Measurements from ENCODE around the gene TSPOAP1. TPM values are rescaled to one million over a fixed set of nuclear protein-coding genes. Genes with fewer than 3 reads are reported as not detected.

The TSPOAP1 gene
- total and polyA plus RNA-seq, 2 of the 13 experiments (the other 11 are each of a cell fraction or from before 2014, with no cell fraction given), result not detected

- TF ChIP-seq, protein P1, sequence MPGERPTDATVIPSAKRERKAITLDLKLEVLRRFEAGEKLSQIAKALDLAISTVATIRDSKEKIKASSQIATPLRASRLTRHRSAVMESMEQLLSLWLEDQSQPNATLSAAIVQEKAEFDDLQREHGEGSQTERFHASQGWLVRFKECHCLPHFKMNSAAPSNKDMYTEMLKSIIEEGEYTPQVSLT (CRISPR knock-in tag; IDR thresholded peaks at IDR 0.05; ENCODE audit: borderline replicate concordance, low read depth), result no peak
- TF ChIP-seq, protein P2, sequence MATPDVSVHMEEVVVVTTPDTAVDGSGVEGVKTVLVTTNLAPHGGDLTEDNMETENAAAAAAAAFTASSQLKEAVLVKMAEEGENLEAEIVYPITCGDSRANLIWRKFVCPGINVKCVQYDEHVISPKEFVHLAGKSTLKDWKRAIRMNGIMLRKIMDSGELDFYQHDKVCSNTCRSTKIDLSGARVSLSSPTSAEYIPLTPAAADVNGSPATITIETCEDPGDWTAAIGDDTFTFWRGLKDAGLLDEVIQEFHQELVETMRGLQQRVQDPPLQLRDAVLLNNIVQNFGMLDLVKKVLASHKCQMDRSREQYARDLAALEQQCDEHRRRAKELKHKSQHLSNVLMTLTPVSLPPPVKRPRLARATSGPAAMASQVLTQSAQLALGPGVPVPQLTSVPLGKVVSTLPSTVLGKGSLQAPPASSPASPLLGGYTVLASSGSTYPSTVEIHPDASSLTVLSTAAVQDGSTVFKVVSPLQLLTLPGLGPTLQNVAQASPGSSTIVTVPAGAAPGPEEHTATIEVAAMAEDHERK (CRISPR knock-in tag; IDR thresholded peaks at IDR 0.05; ENCODE audit: low read depth), result no peak
- TF ChIP-seq SUZ12 (IDR thresholded peaks at IDR 0.05; ENCODE audit: low read depth, low read length) (no peak), E2F1 (CRISPR knock-in tag; IDR thresholded peaks at IDR 0.05) (no peak), GABPA (IDR thresholded peaks at IDR 0.05; ENCODE audit: low read depth, low read length) (no peak), GABPA (CRISPR knock-in tag; IDR thresholded peaks at IDR 0.05; ENCODE audit: low read depth) (peak; percentile 40; the same call in 1 of the 2 replicates), ZNF3 (CRISPR knock-in tag; IDR thresholded peaks at IDR 0.05) (no peak), ZNF337 (CRISPR knock-in tag; IDR thresholded peaks at IDR 0.05; ENCODE audit: borderline replicate concordance, low read depth) (0 out of 2 replicates have a peak, but pooled peaks have one; percentile 37), ATF1 (CRISPR knock-in tag; IDR thresholded peaks at IDR 0.05) (no peak), GTF3A (CRISPR knock-in tag; conservative IDR thresholded peaks at IDR 0.05) (no peak), RARA (CRISPR knock-in tag; IDR thresholded peaks at IDR 0.05) (peak; percentile 64), ZNF740 (CRISPR knock-in tag; IDR thresholded peaks at IDR 0.05) (peak; percentile 84), ADNP (CRISPR knock-in tag; IDR thresholded peaks at IDR 0.05) (no peak), ZFP62 (CRISPR knock-in tag; IDR thresholded peaks at IDR 0.05) (no peak), HOXA9 (CRISPR knock-in tag; IDR thresholded peaks at IDR 0.05; ENCODE audit: borderline replicate concordance) (no peak), CC2D1A (CRISPR knock-in tag; IDR thresholded peaks at IDR 0.05) (no peak), ZNF572 (CRISPR knock-in tag; IDR thresholded peaks at IDR 0.05) (no peak)
- TF ChIP-seq, protein P3, sequence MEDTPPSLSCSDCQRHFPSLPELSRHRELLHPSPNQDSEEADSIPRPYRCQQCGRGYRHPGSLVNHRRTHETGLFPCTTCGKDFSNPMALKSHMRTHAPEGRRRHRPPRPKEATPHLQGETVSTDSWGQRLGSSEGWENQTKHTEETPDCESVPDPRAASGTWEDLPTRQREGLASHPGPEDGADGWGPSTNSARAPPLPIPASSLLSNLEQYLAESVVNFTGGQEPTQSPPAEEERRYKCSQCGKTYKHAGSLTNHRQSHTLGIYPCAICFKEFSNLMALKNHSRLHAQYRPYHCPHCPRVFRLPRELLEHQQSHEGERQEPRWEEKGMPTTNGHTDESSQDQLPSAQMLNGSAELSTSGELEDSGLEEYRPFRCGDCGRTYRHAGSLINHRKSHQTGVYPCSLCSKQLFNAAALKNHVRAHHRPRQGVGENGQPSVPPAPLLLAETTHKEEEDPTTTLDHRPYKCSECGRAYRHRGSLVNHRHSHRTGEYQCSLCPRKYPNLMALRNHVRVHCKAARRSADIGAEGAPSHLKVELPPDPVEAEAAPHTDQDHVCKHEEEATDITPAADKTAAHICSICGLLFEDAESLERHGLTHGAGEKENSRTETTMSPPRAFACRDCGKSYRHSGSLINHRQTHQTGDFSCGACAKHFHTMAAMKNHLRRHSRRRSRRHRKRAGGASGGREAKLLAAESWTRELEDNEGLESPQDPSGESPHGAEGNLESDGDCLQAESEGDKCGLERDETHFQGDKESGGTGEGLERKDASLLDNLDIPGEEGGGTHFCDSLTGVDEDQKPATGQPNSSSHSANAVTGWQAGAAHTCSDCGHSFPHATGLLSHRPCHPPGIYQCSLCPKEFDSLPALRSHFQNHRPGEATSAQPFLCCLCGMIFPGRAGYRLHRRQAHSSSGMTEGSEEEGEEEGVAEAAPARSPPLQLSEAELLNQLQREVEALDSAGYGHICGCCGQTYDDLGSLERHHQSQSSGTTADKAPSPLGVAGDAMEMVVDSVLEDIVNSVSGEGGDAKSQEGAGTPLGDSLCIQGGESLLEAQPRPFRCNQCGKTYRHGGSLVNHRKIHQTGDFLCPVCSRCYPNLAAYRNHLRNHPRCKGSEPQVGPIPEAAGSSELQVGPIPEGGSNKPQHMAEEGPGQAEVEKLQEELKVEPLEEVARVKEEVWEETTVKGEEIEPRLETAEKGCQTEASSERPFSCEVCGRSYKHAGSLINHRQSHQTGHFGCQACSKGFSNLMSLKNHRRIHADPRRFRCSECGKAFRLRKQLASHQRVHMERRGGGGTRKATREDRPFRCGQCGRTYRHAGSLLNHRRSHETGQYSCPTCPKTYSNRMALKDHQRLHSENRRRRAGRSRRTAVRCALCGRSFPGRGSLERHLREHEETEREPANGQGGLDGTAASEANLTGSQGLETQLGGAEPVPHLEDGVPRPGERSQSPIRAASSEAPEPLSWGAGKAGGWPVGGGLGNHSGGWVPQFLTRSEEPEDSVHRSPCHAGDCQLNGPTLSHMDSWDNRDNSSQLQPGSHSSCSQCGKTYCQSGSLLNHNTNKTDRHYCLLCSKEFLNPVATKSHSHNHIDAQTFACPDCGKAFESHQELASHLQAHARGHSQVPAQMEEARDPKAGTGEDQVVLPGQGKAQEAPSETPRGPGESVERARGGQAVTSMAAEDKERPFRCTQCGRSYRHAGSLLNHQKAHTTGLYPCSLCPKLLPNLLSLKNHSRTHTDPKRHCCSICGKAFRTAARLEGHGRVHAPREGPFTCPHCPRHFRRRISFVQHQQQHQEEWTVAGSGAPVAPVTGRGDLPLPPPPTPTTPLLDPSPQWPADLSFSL (CRISPR knock-in tag; IDR thresholded peaks at IDR 0.05), result peak; percentile 52; the same call in 1 of the 2 replicates
These were observed 35.8 kb upstream of the TSPOAP1 start (continued) for GRCh38 chr17:58364270-58364942.

All from HepG2 (cell line).